ENCODE measurements around the gene PHACTR3.

Gene PHACTR3

DNA sequence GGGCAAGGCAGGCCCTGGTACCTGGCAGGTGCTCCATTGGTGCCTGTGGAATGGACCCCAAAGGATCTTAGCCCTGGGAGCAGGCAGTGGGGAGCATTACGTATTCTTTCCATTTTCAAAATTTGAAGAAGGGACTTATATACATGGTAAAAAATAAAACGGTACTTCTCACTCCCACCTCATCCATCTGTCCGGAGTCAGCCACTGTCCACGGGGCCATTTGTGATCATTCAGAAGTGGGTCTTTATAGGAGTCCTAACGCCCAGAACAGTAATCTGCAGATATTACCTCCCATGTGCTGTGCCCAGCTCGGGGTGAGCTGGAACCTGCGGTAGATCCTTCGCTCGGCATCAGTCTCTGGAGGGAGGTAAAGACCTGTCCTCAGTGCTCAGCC lies 218.7 kb downstream of the PHACTR3 start:
- no peak for DNase-seq

DNA sequence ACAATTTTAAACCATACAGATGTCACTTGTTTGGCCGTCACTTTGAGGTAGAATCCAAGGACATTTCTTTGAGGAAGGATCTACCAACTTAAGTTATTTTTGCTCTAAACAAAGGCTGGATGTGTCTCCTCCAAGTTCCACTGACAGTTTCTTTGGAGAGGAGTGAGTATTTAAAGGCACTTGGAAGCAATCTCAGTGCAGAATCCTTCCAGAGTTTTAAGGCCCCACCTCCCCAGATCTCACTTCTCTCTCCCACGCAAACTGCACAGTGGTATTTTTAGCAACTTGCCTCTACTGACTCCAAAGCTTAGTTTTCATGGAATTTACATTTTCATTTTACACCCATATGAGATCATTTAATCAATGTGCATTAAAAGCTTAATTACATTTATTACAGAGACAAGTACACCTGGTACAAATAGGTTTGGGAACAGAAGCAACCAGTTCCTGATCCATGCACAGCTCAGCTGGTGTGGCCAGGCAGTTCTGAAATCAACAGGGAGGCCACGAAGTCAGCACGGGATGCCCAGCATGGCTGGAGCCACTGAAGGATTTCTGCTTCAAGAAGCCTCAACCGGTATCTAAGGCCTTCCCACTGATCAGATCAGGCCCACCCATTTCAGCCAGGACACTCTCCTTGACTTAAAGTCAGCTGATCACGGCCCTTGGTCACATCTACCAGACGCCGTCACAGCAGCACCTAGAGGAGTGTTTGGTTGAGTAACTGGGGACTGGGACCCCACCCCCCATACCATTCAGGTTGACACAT lies 219.3 kb downstream of the PHACTR3 start:
- no peak for DNase-seq

DNA sequence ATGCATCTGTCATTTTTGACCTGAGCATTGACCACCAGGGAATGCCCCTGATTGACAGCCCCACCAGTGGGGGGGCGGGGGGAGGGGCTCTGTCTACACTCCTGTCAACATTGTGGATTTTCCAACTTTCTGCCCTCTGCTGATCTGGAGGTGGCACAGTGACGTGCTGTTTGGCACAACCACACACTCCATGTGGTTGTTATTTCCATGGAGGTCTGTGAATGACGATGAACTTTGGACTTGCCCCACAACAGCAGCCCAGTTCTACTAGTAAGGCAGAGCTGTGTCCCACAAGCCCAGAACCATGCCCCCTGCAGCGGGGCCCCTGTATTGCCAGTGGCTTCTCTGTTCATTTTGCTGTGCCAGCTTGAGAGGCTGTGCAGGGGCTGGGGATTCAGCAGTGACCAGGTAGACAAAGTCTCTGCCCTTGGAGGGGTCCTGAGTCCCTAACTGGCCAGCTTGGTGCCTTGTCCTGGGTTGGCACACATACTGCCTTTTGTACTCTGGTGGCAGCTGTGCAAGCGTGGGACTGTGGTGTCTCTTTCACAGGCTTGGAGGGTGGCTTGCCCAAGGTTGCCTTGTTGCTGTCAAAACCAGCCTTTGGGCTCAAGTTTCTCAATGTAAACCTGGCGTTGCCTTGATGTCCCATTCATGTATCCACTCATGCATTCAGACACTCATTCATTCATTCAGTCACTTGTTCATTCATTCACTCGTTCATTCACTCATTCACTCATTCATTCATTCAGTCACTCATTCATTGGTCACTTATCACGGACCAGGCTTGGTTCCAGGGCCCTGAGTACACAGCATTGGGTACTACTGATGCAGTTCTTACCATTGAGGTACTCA lies 220.6 kb downstream of the PHACTR3 start:
- DNase-seq: no peak

DNA sequence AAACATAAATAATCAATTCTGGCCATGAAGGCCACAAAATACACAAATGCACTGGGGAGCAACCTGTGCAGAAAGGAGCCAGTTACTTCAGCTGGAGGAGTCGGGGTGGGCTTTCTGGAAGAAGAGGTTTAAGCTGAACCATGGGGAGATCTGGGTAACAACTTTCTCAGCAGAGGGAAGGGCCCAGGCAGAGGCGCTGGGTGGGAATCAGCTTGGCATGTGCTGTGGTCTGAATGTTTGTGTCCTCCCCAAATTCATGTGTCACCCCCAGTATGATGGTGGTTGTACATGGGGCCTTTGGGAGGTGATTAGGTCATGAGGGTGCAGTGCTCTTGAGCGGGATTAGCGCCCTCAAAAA lies 221.2 kb downstream of the PHACTR3 start:
- DNase-seq: no peak

DNA sequence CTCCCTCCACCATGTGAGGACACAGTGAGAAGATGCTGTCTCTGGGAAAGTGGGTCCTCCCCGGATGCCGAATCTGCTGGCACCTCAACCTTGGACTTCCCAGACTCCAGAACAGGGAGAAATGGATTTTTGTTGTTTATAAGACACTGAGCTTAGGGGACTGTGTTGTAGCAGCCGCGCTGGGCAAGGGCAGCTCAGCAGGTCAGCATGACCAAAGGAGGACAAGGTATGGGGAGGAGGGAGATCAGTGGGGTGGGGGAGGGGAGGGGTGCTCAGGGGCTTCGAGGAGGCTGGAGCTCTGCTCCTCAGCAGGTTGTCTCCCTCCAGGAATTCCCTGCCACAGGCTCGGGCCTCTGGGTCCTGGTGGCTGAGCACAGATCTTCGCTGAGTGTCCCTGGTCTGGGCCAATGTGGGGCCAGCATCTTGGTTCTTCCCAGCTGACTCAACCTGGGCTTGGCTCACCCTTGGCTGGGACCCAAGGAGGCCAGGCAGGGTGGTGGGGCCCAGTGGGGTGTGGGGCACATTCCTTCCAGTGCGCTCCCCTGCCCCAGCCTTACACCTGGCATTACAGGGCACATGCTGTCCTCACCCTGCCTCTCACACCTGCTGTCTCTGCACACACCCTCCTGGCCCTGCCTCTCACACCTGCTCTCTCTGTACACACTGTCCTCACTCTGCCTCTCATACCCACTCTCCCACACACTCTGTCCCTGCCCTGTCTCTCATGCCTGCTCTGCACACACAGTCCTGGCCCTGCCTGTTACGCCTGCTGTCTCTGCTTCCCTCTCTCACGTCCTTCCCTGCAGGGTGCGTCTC lies 221.8 kb downstream of the PHACTR3 start:
- DNase-seq: no peak

DNA sequence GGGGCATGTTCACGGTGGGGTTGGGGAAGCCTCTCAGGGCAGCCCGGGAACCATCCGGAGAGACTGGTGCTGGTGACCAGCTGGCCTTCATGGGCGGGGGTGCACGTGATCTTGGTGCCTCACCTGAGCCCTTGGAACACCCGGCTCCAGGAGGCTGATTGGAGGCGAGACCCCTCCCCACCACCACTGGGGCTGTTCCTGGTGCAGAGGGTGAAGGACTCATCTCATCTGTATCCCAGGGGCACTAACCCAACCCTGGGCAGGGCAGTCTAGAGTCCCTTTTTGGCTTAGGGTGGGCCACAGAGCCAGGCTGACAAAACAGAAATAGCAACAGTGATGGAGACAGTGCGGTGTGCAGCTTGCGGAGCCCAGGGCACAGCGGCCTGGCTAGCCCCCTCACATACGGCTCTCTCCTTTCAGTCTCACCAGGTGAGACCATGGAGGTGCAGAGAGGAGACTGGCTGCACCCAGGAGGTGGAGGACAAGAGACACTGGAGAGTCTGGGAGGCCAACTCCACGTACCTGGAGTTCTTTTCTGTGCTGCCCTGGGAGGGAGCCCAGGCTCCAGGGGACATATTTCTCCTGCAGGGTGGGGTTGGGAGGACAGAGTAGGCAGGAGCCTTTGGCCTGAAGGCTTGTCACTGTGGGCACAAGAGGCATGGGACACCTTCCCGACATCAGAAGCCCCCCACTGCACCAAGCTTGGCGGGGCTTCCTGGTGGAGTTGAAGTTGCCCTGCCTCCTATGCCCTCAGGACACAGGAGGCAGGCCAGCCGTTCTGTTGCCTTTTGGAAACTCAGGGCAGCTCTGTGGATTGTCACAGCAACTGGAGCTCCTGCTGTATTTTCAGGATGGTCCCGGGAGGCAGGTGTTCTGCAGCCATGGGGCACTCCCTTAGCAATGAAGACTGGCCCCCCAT lies 223.1 kb downstream of the PHACTR3 start:
- no peak for DNase-seq

DNA sequence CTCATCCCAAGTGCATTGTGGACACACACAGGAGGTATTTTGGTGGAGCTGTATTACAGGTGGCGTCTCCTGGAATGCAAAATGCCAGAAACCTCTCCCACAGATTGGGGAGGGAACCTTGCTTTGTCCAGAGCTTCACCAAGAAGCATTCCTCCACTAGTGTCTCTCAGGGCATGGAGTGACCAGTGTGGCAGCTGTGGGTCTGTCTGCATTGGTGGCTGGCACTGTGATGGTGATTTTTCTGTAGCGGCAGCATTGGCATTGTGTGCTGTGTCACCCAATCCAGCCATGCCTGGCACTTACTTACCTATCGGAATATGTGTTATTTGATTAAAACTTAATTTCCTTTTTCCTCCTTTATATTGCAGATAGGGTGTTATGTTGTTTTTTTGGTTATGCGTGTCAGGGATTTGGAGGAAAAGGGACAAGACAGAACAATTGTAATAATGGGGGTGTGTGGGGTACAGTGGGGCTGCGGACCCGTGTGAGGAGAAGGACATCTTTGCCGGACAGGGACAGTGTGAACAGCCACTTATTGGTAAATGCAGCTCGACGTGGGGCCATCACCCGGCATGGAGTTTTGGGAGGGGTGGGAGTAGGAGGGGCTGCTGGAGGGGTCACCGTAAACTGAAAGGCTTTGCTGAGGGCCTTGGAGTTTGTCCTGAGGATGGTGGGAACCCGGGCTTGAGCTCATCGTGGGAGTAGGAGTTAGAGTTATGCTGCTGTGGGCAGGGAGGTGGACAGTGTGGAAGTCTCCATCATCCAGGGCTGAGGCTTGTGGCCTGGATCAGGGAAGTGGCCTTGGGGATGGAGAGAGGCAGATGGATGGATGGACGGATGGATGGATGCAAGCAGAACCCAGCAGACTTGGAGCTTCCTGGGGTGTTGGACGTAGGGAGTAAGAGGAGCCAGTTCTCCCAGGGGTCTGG lies 224.0 kb downstream of the PHACTR3 start:
- no peak for DNase-seq

DNA sequence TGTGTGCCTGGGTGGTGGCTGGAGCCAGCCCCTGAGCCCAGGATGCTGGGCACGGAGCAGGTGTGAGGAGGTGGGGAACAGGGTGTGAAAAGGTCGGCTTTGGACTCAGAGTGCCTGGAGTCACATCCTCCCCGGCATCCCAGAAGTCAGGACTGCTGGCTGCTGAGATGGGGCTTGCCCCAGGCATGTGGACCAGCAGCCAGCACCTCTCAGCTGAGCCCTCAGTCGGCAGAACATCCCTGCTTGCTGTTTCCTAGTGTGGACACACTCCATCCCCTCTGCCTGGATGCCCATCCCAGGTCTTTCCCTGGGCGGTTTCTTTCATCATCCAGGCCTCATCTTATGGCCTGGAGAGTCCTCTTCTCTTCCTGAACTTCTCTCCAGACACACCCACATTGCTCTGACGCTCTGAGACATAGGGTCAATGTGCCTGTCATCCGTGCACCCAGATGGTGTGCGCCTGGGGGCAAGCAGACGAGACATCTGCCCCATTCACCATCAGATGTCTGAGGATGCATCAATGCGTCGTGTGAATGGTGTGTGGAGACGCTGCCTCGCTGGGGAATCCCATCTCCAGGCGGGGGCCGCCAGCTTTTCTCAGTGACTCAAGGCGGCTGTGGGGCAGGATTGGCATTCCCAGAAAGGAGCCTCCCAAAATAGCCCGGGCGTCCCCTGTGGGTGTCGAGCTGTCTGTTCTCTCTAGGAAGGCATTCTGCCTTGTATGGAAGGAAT lies 224.9 kb downstream of the PHACTR3 start:
- DNase-seq: peak in 31 of 56 donors; percentile 17 to 86 (median 57)

DNA sequence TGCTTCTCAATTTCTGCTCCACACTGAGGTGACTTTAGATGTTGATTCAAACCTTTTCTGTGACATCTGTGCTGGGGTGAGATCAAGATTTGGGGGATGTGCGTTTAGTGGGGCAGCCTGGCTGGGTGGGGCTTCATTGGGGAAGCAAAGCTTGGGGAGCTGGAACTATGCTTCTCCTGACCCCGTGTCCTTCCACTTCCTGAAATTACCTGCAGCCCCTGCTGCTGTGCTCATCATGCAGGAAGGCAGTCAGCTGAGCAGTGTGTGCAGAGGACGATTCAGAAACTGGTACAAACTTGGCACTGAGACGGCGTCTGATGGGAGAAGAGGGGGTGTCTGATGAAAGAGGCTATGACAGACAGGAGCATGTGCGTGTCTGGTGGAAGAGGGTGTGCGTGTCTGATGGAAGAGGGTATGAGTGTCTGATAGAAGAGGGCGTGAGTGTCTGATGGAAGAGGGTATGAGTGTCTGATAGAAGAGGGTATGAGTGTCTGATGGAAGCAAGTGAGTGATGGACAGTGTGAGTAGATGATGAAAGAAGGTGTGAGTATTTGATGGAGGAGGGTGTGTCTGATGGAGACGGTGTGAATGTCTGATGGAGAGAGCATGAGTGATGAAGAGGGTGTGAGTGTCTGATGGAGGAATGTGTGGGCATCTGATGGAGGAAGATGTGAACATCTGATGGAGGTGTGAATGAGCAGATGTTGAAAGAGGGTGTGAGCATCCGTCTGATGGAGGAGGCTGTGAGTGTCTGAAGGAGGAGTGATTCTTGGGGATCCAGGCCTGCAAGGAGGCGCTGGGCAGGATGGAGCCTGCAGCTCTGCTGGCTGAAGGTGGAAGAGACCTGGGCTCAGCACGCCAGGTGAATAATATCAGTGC lies 225.7 kb downstream of the PHACTR3 start:
- DNase-seq: peak in 1 of 56 donors; percentile 64

DNA sequence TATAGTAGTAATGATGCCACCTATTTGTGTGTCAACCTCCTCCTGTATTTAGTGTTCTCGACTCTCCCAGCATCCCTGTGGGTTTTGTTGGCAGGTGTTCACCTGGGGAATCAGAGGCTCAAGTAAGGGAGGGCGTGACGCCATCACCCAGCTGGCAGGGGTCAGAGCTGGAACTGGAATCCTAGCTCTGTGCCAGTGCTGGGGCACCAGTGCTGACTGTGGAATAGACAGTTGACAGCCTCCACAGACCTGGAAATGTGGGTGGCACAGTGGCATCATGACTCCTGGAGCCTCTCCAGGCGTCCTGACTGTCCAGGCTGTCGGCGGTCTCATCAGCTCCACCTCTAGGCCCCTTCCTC lies 226.3 kb downstream of the PHACTR3 start:
- no peak for DNase-seq

DNA sequence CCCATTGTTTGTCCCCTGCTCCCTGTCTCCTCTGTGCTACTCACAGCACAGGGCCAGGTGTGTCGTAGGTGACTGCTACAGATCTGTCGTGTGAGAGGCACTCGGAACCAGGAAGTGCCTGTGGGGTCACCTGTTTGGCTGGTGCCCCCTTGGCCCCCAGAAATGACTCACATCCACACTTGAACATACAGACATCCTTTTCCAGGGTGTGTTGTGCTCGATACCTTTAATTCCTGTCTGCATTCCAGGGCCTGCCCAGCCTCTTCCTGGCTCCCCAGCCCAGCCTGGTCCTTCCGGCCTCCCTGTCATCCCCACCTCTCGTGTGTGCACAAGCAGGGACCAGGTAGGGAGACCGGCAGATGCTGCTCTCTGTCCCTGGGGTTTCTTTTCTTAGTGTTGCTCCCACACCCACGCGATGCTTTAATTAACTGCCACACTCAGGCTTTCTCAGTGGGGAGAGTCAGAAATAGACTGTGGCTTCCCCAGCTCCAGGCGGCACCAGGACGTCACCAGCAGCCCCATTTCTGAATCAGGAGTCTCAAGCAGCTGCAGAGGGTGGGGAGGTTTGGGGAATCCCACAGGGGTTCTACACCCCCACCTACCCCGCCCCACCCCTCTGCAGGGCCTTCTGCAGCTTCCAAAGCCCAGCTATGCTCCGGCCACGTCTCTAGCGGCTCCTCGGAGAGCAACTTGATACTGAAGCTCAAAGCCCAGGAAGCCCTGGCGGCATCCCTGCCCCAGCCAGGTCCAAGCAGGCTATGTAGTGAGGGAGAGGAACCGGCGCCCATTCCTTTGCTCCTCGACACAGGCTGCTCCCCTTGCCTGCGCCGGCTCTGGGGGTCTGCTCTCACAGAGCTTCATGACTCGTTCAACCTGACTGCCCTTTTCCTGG lies 226.9 kb downstream of the PHACTR3 start:
- no peak for DNase-seq

DNA sequence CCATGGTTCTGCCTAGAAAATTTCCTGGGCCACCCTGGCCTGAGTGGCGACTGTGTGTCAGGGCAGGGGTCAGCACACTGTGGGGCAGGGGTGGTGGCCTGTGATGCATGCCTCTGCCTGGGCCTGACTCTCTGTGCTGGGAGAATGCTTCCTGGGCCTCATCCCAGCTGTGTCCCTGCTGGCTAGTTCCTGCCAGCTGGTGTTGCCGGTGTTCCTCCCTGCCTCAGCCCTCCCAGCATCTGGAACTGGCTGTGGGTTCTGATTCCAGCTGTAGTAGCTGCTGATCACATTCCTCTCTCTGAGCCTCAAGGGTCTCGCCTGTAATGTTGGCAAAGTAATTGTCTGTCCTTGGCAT lies 227.6 kb downstream of the PHACTR3 start:
- DNase-seq: peak in 1 of 56 donors; percentile 36

DNA sequence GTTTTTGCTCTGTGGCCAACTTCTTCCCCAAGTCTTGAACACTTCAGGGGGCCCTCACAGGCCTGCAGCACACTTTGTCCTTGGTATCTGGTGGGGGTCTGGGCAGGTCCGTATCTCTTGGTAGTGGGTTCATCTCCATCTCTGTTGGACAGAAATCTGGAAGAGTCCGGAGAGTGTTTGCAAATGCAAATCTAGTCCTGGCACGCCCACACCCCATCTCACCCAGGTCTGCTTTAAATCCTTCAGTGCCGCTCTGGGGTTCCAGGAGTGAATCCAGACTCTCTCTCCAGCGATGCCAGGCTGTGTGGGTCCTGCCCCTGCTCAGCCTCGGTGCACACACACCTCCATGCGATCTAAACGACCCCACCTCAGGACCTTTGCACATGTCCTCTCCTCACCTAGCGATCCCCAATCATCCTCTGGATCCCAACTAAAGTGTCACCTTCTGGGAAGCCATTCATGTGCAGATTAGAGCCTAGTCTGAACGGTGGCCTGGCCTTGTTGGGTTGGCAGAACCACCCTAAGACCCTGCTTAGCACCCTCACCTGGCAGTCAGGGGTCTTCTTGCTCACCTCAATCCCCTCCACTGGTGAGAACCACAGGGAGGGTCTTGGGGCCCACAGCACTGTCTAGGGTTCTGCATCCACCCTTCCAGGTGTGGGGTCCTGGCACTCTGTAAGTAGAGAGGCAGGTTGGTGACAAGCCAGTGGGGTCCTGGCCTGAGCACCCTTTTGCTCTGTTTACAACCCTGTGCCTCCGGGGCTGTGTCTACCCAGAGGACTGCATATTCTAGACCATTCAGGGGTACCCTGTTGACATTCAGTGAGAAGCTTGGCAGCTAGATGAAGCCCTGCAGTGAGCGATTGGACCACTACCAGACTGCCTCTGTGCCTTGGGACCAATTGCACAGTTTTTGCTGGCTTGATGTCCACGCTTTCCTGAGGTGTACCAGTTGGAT lies 228.3 kb downstream of the PHACTR3 start:
- peak in 1 of 56 donors; percentile 20 for DNase-seq

DNA sequence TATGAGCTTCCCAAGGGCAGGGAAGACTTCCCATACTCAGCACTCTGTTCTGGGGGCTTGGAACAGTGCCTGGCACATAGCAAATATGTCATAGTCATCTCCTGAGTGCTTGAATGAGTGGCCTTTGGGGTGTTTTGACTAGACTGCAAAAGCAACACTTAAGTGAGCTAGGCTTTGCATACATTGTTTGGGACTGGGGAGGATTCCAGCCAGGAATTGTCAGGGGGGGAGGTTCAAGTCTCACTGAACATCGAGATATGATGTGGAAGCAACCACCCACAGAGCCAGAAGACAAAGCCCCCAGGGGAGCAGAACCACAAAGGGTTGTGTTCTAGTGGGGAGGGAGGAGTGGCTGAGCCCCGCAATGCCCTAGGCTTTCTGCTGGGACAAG lies 230.7 kb downstream of the PHACTR3 start:
- no peak for DNase-seq

Data from nucleus accumbens (tissue), 56 donors.